ENCODE measurements around the gene SPIC. TPM values are rescaled to one million over a fixed set of nuclear protein-coding genes. Genes with fewer than 3 reads are reported as not detected.

SPIC gene
- total RNA-seq = not detected
- long read RNA-seq = 0 reads

GRCh38 chr12:101474711-101475386, at the start of gene SPIC:
Gene SPIC (plus strand): TSS chr12:101475336. CDS start chr12:101476905, 1,569 bp downstream.
- ATAC-seq (no peak), DNase-seq (no peak)
- H3K4me3 ChIP-seq = no peak within 1 kb of the TSS
- H3K27ac ChIP-seq = no peak within 1 kb of the TSS
- H3K27me3 ChIP-seq = no peaks in the 10 kb centered on the region
- no peaks in the 10 kb centered on the region for H3K4me1 ChIP-seq
- H3K9me3 ChIP-seq = no peaks in the 10 kb centered on the region
- no peak for TF ChIP-seq CTCF (IDR thresholded peaks at IDR 0.05)
- intact Hi-C loops (cut with DNase I) = no loop called here
- no peaks in the 10 kb centered on the region for H3K36me3 ChIP-seq

GRCh38 chr12:101430456-101430855, 44.7 kb upstream of the SPIC start:
- no peaks in the 10 kb centered on the region for H3K27me3 ChIP-seq
- DNase-seq (no peak), ATAC-seq (no peak)
- H3K27ac ChIP-seq = no peak overlapping the region
- intact Hi-C loops (cut with DNase I) = no loop called here
- no peaks in the 10 kb centered on the region for H3K36me3 ChIP-seq
- H3K4me3 ChIP-seq = no peak overlapping the region
- TF ChIP-seq CTCF (IDR thresholded peaks at IDR 0.05) = no peak
- no peaks in the 10 kb centered on the region for H3K9me3 ChIP-seq
- H3K4me1 ChIP-seq = no peaks in the 10 kb centered on the region

GRCh38 chr12:101436136-101436535, 39.0 kb upstream of the SPIC start:
- Histone ChIP-seq H3K27me3 (no peaks in the 10 kb centered on the region), H3K36me3 (no peaks in the 10 kb centered on the region), H3K27ac (no peak overlapping the region), H3K9me3 (no peaks in the 10 kb centered on the region), H3K4me1 (no peaks in the 10 kb centered on the region), H3K4me3 (no peak overlapping the region)
- DNase-seq (no peak), ATAC-seq (no peak)
- intact Hi-C loops (cut with DNase I) = no loop called here
- no peak for TF ChIP-seq CTCF (IDR thresholded peaks at IDR 0.05)

GRCh38 chr12:101439236-101439635, 35.9 kb upstream of the SPIC start:
- no peak for DNase-seq
- no peak overlapping the region for H3K4me3 ChIP-seq
- no peak for ATAC-seq
- H3K27ac ChIP-seq = no peak overlapping the region
- no peak for TF ChIP-seq CTCF (IDR thresholded peaks at IDR 0.05)
- H3K9me3 ChIP-seq = no peaks in the 10 kb centered on the region
- no peaks in the 10 kb centered on the region for H3K27me3 ChIP-seq
- intact Hi-C loops (cut with DNase I) = no loop called here
- no peaks in the 10 kb centered on the region for H3K4me1 ChIP-seq
- H3K36me3 ChIP-seq = no peaks in the 10 kb centered on the region

- Histone ChIP-seq H3K9me3 (no peaks in the 10 kb centered on the region), H3K36me3 (no peaks in the 10 kb centered on the region), H3K4me1 (no peaks in the 10 kb centered on the region), H3K27me3 (no peaks in the 10 kb centered on the region), H3K27ac (no peak overlapping the region), H3K4me3 (no peak overlapping the region)
- ATAC-seq (no peak), DNase-seq (no peak)
- intact Hi-C loops (cut with DNase I) = no loop called here
- TF ChIP-seq CTCF (IDR thresholded peaks at IDR 0.05) = no peak
Observed at GRCh38 chr12:101441461-101442224, 33.5 kb upstream of the SPIC start.
